T-helper 2 cell treated with Interferon-gamma antibody and Interleukin-4, amounts not matched to agents 5 μg/mL and 100 μg/mL, for 36 hours (primary cell): Measurements from ENCODE around the gene NBEA.
A peak's percentile ranks its signal among the peaks of the same experiment; 100 is the strongest.
"Not testable (repeated sequence)": the region's sequence is repeated elsewhere in the genome, so short reads cannot be mapped to it uniquely, and the experiment has no call there.

ENCODE experiments used
- DNase-seq: peaks from one replicate; pipeline ENCODE4 v3.0.0; 2021; ENCODE audit warnings: low spot score
- H3K27ac Mint-ChIP-seq: one replicate; pipeline ENCODE4 v1.8.0; 2021; ENCODE audit warnings: mild to moderate bottlenecking, mixed read lengths
- H3K27me3 Mint-ChIP-seq: one replicate; pipeline ENCODE4 v1.8.0; 2021; ENCODE audit warnings: low read depth, mixed read lengths
- H3K36me3 Mint-ChIP-seq: one replicate; pipeline ENCODE4 v1.8.0; 2021; ENCODE audit warnings: low read depth, mixed read lengths
- H3K4me1 Mint-ChIP-seq: one replicate; pipeline ENCODE4 v1.8.0; 2021; ENCODE audit warnings: low read depth, mixed read lengths
- H3K4me3 Mint-ChIP-seq: one replicate; pipeline ENCODE4 v1.8.0; 2022; ENCODE audit warnings: mild to moderate bottlenecking, moderate library complexity, mixed read lengths
- H3K9me3 Mint-ChIP-seq: one replicate; pipeline ENCODE4 v1.8.0; 2021; ENCODE audit warnings: mixed read lengths

NBEA gene

DNA sequence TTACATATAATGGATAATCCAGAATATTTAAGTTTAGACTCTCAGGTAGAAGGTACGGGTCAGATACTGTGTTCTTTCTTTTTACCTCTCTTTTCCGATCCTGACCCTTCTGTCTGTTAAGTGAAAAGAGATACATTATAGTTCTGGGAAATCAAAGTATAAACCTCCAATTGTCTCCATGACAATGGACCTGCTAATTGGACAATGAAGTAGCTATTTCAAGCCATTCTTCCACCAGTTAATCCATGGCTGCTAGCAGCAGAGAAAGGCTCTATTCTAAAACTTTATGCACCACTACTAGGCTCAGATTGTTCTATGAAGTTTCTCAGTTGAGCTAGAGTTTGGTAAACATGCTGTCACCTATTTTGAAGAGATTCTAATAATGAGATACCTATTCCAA is 8.3 kb upstream of the NBEA start:
- H3K4me1 Mint-ChIP-seq = no peaks in the 10 kb centered on the region
- no peak for DNase-seq
- H3K27ac Mint-ChIP-seq = no peak overlapping the region
- no peaks in the 10 kb centered on the region for H3K27me3 Mint-ChIP-seq
- H3K4me3 Mint-ChIP-seq = no peak overlapping the region
- H3K36me3 Mint-ChIP-seq = no peaks in the 10 kb centered on the region
- H3K9me3 Mint-ChIP-seq = no peaks in the 10 kb centered on the region

DNA sequence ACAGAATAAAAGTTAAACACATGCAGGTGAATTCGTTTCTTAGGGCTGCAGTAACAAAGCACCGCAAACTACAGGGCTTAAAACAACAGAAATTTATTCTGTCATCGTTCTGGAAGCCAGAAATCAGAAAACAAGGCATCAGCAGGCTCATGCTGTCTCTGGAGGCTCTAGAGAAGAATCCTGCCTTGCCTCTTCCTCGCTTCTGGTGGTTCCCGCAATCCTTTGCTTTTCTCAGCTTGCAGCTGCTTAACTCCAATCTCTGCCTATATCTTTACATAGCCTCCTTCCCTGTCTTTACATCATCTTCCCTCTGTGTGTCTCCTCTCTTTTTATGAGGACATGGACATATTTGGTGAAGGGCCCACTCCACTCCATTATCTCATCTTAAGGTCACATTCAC is 6.2 kb upstream of the NBEA start:
- Mint-ChIP-seq H3K27ac (no peak overlapping the region), H3K4me3 (no peak overlapping the region), H3K36me3 (no peaks in the 10 kb centered on the region), H3K27me3 (peaks cover 10% of the 10 kb centered on the region), H3K4me1 (no peaks in the 10 kb centered on the region), H3K9me3 (no peaks in the 10 kb centered on the region)
- DNase-seq = no peak

DNA sequence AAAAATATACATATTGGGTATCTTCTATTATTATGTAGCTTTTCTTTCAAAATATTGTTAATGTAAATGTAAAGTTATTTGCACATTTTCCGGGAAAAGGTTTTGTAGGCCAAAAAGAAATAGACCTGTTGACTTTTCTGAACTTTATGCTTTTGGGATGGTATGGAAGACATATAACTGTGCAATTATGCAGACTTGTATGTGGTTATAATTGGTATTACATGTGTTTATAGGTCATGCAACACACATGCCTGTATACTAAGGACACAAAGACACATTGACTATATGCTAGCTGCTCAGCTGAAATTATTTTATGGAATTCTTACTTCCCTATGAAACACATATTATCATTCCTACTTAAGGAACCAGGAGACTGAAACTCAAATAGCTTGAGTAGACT is 2.3 kb upstream of the NBEA start:
- Mint-ChIP-seq H3K4me1 (peaks cover 14% of the 10 kb centered on the region), H3K27me3 (peaks cover 41% of the 10 kb centered on the region), H3K36me3 (no peaks in the 10 kb centered on the region), H3K4me3 (no peak overlapping the region), H3K27ac (no peak overlapping the region), H3K9me3 (no peaks in the 10 kb centered on the region)
- no peak for DNase-seq

DNA sequence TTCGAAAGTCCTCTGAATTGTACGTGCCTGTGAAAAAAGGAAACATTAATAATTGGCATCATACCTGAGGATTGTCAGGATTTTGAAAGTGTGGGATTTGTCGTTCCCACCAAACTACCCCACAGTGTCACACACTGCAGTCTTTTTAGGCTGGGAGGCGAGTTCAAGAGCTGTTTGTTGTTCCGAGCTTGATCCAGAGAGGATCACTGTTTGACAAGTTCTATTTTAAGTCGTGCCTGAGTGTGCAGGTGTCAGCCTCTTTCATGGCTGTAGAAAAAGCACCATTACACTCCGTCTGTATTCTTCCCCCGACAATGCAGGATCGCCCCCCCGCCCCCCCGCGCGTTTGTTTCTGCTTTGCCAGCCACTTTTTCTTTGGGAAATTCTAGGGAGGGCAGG is 635 bp upstream of the NBEA start:
- H3K4me1 Mint-ChIP-seq = peaks cover 14% of the 10 kb centered on the region
- H3K36me3 Mint-ChIP-seq = no peaks in the 10 kb centered on the region
- H3K27me3 Mint-ChIP-seq = peaks cover 52% of the 10 kb centered on the region
- H3K4me3 Mint-ChIP-seq = peak overlapping the region; percentile 84
- H3K27ac Mint-ChIP-seq = no peak overlapping the region
- H3K9me3 Mint-ChIP-seq = no peaks in the 10 kb centered on the region
- DNase-seq = no peak

DNA sequence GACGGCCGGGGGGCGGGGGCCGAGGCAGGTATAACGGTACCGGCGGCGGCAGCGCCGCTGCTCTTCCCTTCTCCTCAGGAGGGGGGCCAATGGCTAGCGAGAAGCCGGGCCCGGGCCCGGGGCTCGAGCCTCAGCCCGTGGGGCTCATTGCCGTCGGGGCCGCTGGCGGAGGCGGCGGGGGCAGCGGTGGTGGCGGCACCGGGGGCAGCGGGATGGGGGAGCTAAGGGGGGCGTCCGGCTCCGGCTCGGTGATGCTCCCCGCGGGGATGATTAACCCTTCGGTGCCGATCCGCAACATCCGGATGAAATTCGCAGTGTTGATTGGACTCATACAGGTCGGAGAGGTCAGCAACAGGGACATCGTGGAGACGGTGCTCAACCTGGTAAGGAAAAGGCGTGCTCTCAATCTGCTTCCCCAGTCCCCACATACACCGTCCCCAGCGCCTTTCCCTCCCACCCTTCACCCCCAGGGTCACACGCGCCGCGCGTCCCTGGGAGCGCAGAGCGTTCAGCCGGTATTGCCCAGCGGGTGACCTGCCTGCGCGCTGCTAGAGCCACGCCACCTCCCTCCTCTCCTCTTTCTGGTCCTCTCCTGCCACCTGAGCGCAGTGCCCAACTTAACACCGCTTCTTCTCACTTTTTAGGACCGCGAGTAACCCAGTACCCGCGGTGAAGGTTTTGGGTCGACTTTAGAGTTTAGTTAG is 814 bp downstream of the NBEA start:
- Mint-ChIP-seq H3K4me1 (peaks cover 14% of the 10 kb centered on the region), H3K4me3 (peak overlapping the region; percentile 75), H3K27me3 (peaks cover 56% of the 10 kb centered on the region), H3K9me3 (no peaks in the 10 kb centered on the region), H3K27ac (no peak overlapping the region), H3K36me3 (no peaks in the 10 kb centered on the region)
- DNase-seq = peak; percentile 4

DNA sequence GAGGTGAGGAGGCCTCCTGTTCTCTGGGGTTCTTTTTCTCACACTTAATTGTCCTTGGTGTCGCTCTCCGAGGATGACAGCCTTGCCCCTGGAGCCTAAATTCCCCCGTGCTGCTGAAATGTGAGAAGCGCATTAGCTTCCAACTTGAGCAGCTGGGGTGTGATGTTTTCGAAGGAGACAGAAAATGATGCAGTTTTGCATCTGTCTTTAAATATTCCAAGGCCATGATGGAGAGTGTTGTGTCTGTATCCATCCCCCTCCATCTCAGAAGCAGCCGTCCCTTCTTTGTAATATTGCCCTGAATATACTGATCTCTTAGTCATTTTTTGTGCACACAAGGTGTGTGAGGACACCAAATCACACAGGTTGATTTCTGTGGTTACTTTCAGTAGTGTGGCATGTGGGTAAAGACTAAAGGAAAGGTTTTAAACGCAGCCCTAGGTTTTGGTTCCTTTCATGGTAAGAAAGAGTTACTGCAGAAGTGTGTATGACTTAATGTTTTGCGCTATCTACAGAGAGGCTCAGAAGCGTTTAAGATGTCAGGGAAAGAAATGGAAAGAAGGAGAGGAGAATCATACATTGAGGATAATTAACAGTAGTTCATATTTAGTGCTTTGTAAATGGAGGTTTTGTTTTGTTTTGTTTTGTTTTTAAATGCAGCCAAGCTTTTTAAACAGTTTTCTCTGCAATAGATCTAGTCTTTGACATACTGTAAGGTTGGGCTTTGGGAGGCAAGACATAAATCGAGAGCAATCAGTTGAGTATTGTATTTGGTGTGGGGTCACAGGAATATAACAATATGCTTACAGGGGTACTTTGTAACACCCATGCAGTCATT is 1.6 kb downstream of the NBEA start:
- H3K4me3 Mint-ChIP-seq = peak overlapping the region; percentile 75
- H3K4me1 Mint-ChIP-seq = peaks cover 14% of the 10 kb centered on the region
- no peaks in the 10 kb centered on the region for H3K36me3 Mint-ChIP-seq
- DNase-seq = no peak
- no peak overlapping the region for H3K27ac Mint-ChIP-seq
- peaks cover 56% of the 10 kb centered on the region for H3K27me3 Mint-ChIP-seq
- no peaks in the 10 kb centered on the region for H3K9me3 Mint-ChIP-seq

DNA sequence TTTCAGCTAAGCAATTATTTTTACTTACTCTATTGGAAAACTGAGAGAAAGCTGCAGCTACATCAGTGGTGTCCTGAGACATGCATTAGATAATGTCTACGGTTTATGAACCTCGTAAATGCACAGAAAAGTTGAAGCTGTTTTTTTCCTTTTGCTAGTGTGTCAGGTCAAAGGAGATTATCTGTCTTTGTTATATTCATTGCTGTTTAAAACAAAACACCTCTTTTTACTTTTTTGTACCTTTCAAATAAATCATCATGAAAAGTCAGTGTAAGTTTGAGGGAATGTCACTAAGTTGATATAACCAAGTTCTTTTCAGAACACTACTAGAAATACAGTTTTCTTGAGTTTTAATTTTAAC is 2.2 kb downstream of the NBEA start:
- no peak overlapping the region for H3K4me3 Mint-ChIP-seq
- H3K36me3 Mint-ChIP-seq = no peaks in the 10 kb centered on the region
- no peak overlapping the region for H3K27ac Mint-ChIP-seq
- peaks cover 14% of the 10 kb centered on the region for H3K4me1 Mint-ChIP-seq
- DNase-seq = no peak
- no peaks in the 10 kb centered on the region for H3K9me3 Mint-ChIP-seq
- H3K27me3 Mint-ChIP-seq = peaks cover 56% of the 10 kb centered on the region

DNA sequence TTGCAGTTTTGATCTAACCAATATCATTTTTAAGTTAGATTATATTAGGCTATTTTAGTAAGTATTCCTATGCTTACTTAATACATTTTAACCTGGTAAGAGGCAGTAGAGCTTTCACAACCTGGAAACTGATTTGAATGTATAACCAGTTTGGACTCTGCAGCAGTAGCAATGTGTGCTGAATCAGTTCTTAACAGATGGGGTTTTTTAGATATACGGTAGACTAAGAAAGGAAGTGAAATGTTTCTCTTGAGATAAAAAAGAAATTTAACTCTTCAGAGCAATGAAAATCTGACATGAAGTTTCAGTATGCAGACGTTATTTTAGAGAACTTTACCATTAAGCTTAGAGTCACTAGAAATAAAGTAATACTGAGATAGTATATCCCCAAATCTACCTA is 2.7 kb downstream of the NBEA start:
- peaks cover 56% of the 10 kb centered on the region for H3K27me3 Mint-ChIP-seq
- no peak for DNase-seq
- H3K4me3 Mint-ChIP-seq = no peak overlapping the region
- H3K9me3 Mint-ChIP-seq = no peaks in the 10 kb centered on the region
- peaks cover 14% of the 10 kb centered on the region for H3K4me1 Mint-ChIP-seq
- no peak overlapping the region for H3K27ac Mint-ChIP-seq
- H3K36me3 Mint-ChIP-seq = no peaks in the 10 kb centered on the region

DNA sequence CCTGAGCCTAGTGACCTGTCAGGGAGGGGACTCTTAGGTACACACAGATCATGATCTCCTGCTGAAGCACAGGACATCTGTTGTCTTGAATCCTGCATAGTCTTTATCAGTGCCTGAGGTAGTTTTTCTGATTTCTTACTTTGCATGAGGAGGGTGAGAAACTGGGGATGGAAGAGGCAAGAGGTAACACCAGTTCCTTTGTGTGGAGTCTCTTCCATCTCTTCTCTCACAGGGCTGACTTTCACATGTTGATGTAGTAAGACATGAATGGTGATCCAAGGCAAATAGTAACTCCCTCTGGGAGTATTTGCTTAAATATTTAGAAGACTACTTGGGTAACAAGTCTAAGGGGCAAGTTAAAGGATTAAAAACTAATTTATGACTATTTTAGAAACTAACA is 9.5 kb downstream of the NBEA start:
- Mint-ChIP-seq H3K4me1 (no peaks in the 10 kb centered on the region), H3K36me3 (no peaks in the 10 kb centered on the region), H3K4me3 (no peak overlapping the region)

DNA sequence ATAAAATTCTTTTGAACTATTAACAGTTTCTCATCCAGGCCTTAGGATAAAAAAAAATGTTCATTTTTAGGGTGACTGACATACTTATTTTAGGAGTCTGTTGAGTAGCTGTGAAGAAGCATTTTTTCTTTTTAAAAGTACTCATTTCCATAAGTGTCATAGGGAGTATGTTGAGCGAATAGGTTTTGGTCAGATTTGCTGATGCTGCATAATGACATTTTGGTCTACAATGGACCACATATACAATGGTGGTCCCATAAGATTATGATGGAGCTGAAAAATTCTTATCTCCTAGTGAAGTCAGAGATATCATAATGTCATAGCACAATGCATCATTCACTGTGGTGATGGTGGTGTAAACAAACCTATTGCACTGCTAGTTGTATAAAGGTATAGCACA is 17.4 kb downstream of the NBEA start:
- Mint-ChIP-seq H3K9me3 (no peaks in the 10 kb centered on the region), H3K27ac (no peak overlapping the region), H3K4me1 (no peaks in the 10 kb centered on the region), H3K4me3 (no peak overlapping the region), H3K36me3 (no peaks in the 10 kb centered on the region), H3K27me3 (no peaks in the 10 kb centered on the region)
- no peak for DNase-seq

More for the DNA sequence above, 9.5 kb downstream of the NBEA start:
- peaks cover 3% of the 10 kb centered on the region for H3K27me3 Mint-ChIP-seq
- no peak overlapping the region for H3K27ac Mint-ChIP-seq
- no peak for DNase-seq
- H3K9me3 Mint-ChIP-seq = no peaks in the 10 kb centered on the region

DNA sequence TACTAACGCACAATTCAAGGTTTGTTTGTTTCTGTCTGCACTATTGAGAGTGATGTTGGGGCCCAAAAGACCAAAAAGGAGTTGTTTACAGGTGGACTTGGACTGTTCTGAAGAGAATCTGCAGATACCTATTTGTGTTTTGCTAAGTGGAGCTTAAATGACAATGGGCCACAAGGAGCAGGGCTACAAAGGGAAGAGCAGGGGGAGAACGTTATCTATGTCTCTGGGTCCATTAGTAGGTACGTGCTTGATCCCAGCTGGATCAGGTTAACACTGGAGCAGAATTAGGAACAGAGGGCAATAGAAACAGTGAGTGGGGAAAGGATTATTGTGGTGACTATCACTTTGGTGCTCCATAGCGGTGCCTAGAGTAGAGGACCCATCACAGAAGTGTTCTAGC is 22.5 kb downstream of the NBEA start:
- Mint-ChIP-seq H3K27ac (no peak overlapping the region), H3K4me1 (no peaks in the 10 kb centered on the region)

DNA sequence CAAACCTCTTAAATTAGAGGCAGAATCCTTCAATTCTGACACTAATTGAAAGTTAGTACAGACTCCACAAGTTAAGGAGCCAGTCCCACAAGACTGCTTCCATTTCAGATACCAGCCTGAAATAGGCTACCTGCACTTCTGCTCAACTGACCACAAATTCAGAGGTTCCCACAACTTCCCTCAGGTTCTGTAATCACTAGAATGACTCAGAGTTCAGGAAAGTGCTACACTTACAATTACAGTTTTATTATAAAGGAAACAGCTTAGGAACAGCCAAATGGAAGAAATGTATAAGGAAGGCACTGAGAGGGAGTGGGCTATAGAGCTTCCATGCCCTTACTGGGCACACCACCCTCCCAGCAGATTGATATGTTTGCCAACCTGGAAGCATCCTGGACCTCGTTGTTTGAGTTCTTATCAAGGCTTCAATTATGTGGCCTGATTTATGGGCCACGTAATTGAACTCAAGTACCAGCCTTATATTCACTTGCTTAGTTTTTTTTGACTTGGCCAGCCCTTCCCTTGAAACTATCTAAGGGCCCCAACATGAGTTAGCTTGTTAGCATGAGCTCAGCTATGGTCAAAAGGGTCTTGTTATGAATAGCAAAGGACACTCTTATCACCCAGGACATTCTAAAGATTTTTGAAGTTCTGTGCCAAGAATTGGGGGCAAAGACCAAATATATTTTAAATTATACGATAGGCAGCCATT is 25.9 kb downstream of the NBEA start:
- Mint-ChIP-seq H3K4me3 (no peak overlapping the region), H3K27me3 (no peaks in the 10 kb centered on the region), H3K27ac (no peak overlapping the region), H3K36me3 (no peaks in the 10 kb centered on the region), H3K4me1 (no peaks in the 10 kb centered on the region), H3K9me3 (peaks cover 15% of the 10 kb centered on the region)
- no peak for DNase-seq

More for the DNA sequence above, 22.5 kb downstream of the NBEA start:
- no peak for DNase-seq
- H3K9me3 Mint-ChIP-seq = peaks cover 2% of the 10 kb centered on the region
- no peaks in the 10 kb centered on the region for H3K27me3 Mint-ChIP-seq
- no peak overlapping the region for H3K4me3 Mint-ChIP-seq
- H3K36me3 Mint-ChIP-seq = no peaks in the 10 kb centered on the region

DNA sequence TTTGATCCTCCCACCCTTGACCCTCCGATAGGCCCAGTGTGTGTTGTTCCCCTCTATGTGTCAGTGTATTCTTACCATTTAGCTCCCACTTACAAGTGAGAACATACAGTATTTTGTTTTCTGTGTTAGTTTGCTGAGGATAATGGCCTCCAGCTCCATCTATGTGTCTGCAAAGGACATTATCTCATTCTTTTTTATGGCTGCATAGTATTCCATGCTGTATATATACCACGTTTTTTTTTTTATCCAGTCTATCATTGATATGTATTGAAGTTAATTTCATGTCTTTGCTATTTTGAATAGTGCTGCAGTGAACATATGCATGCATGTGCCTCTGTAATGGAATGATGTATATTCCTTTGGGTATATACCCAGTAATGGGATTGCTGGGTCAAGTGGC is 27.5 kb downstream of the NBEA start:
- H3K27ac Mint-ChIP-seq, H3K36me3 Mint-ChIP-seq, H3K4me3 Mint-ChIP-seq, DNase-seq, H3K27me3 Mint-ChIP-seq, H3K4me1 Mint-ChIP-seq: not testable (repeated sequence)
- H3K9me3 Mint-ChIP-seq = peaks cover 15% of the 10 kb centered on the region

DNA sequence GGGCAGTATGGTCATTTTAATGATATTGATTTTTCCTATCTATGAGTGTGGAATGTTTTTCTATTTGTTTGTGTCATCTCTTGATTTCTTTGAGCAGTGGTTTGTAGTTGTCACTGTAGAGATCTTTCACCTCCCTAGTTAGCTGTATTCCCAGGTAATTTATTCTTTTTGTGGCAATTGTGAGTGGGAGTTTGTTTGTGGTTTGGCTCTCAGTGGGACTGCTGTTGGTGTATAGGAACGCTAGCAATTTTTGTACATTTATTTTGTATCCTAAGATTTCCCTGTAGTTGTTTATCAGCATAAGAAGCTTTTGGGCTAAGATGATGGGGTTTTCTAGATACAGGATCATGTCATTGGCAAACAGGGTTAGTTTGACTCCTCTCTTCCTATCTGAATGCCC is 28.9 kb downstream of the NBEA start:
- no peaks in the 10 kb centered on the region for H3K4me1 Mint-ChIP-seq
- no peak overlapping the region for H3K4me3 Mint-ChIP-seq
- DNase-seq = no peak
- H3K9me3 Mint-ChIP-seq = peaks cover 15% of the 10 kb centered on the region
- no peaks in the 10 kb centered on the region for H3K27me3 Mint-ChIP-seq
- H3K36me3 Mint-ChIP-seq = no peaks in the 10 kb centered on the region
- H3K27ac Mint-ChIP-seq = no peak overlapping the region
